Fibroblast of villous mesenchyme (primary cell): Measurements from ENCODE around the gene FBXL19. TPM values are rescaled to one million over a fixed set of nuclear protein-coding genes. Genes with fewer than 3 reads are reported as not detected.

Experiments
- DNase-seq: peaks from one replicate; pipeline ENCODE4 v3.0.0-alpha.2; 2010; ENCODE audit warnings: low read depth
- H3K4me3 ChIP-seq: 2 replicates; pipeline ENCODE4 v1.5.1; 2011; ENCODE audit warnings: low read depth, mild to moderate bottlenecking, low read length
- total RNA-seq: library from RNA; depleted of rRNA; stranded (reverse); fragments of >200 nt; gene quantifications from 2 replicates; pipeline ENCODE4 v1.2.3, GENCODE V29; 2012
- TF ChIP-seq, protein P1 (sequence below): IDR thresholded peaks from 2 replicates; pipeline ENCODE4 v1.5.1; 2012; ENCODE audit warnings: low read depth, mild to moderate bottlenecking, low read length; ENCODE audit not compliant: insufficient read depth

Gene FBXL19
- total RNA-seq, 1 donor, result 26.8 TPM

DNA sequence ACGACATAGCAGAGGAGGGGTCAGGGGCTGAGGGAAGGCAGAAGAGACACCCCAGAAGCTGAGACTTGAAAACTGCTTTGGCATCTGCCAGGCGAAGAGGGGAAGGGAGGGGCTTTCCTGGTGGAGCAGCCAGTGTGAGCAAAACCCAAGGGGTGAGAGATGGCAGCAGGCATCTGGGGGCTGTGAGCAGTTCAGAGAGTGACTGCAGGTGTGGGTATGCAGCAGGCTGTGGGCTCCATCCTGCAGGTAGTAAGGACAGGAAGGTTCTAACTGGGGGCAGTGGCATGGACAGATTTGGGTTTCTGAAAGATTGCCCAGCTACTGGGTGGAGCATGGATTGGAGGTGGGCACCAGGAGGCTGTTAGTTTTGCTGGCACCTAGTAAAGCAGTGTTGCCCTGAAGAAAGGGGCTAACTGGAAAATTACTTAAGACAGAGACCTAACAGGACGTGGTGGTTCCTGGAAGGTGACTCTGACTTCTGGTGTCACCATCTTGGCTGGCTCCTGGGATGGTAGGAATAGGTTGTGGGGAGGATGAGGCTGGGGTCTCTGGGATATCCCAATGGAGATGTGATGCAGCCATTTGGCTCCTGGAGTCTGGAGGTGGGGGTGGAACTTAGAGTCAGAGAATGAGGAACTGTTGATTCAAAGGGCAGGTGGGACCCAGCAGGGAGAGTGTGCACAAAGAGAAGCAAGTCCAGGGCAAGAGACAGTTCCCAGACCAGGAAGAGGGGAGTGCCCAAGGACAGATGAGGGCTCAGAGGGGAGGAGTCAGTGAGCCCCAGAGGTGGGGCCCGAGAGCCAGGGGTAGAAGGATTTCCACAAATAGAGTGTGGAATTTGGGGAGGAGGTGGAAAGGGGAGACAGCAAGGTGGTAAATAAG lies 40.7 kb upstream of the FBXL19 start:
- TF ChIP-seq, protein P1, sequence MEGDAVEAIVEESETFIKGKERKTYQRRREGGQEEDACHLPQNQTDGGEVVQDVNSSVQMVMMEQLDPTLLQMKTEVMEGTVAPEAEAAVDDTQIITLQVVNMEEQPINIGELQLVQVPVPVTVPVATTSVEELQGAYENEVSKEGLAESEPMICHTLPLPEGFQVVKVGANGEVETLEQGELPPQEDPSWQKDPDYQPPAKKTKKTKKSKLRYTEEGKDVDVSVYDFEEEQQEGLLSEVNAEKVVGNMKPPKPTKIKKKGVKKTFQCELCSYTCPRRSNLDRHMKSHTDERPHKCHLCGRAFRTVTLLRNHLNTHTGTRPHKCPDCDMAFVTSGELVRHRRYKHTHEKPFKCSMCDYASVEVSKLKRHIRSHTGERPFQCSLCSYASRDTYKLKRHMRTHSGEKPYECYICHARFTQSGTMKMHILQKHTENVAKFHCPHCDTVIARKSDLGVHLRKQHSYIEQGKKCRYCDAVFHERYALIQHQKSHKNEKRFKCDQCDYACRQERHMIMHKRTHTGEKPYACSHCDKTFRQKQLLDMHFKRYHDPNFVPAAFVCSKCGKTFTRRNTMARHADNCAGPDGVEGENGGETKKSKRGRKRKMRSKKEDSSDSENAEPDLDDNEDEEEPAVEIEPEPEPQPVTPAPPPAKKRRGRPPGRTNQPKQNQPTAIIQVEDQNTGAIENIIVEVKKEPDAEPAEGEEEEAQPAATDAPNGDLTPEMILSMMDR, result no peak
- DNase-seq, result no peak
- H3K4me3 ChIP-seq, result no peak overlapping the region

DNA sequence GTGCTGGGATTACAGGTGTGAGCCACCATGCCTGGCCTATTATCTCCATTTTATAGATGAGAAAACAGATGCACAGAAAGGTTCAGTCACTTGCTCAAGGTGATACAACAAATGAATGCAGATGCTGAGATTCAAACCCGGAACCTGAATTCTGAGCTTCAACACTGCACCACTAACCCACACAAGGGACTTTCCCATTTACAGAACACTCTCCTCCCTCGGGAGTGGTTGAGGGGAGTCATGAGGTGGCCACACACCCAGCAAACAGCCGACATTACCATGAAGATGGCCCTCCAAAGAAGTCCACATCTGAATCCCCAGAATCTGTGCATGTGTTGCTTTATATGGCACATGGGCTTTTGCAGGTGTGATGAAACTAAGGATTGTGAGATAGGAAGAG lies 38.6 kb upstream of the FBXL19 start:
- DNase-seq, result no peak
- H3K4me3 ChIP-seq, result no peak overlapping the region
- TF ChIP-seq, protein P1, result no peak

DNA sequence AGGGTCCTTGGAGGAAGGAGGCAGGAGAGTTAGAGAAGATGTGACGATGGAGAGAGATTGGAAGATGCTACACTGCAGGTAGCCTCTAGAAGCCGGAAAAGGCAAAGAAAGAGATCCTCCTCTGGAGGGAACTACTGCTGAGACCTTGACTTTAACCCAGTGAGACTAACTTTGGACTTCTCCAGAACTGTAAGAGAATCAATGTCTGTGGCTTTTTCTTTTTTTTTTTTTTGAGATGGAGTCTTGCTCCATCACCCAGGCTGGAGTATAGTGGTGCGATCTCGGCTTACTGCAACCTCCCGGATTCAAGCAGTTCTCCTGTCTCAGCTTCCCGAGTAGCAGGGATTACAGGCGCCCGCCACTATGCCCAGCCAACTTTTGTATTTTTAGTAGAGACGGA lies 38.2 kb upstream of the FBXL19 start:
- TF ChIP-seq, protein P1, result no peak
- H3K4me3 ChIP-seq, result no peak overlapping the region

DNA sequence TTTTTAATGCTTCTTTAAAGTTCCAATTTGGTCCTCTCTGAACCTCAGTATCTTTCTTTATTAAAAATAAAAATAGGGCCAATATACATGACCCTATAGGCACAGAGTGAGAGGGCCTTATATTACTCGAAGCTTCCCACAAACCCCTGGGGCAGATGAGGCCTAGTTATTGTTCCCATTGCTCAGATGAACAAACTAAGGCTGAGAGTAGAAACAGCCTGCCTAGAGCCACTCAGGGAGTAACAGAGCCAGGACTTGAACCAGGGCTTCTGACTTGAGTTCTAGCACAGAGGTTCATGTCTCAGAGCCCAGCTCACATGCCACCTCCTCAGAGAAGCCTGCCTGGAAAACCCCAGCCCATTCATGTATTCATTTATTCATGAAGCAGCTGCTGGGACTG lies 37.2 kb upstream of the FBXL19 start:
- no peak overlapping the region for H3K4me3 ChIP-seq
- TF ChIP-seq, protein P1, result no peak
- DNase-seq, result no peak

More for the DNA sequence above, 38.2 kb upstream of the FBXL19 start:
- no peak for DNase-seq

DNA sequence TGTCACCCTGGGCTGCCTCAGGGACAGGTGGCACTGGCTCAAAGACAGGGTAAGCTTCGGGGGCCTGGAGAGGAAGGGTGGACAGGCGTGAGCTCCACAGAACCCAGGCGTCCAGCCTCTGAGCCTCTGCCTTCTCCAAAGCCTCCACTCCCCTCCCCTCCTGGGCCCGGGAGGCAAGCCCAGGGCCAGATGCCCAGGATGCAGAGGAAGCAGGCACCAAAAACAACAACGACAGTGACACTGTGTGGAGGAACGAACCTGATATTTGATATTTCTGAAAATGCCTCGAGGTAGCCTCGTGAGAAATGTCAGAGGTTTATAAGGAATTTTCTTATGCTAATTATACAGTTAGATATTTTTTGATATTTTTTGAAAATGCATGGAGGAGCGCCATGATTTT lies 35.4 kb upstream of the FBXL19 start:
- TF ChIP-seq, protein P1, result no peak
- DNase-seq, result no peak
- no peak overlapping the region for H3K4me3 ChIP-seq

DNA sequence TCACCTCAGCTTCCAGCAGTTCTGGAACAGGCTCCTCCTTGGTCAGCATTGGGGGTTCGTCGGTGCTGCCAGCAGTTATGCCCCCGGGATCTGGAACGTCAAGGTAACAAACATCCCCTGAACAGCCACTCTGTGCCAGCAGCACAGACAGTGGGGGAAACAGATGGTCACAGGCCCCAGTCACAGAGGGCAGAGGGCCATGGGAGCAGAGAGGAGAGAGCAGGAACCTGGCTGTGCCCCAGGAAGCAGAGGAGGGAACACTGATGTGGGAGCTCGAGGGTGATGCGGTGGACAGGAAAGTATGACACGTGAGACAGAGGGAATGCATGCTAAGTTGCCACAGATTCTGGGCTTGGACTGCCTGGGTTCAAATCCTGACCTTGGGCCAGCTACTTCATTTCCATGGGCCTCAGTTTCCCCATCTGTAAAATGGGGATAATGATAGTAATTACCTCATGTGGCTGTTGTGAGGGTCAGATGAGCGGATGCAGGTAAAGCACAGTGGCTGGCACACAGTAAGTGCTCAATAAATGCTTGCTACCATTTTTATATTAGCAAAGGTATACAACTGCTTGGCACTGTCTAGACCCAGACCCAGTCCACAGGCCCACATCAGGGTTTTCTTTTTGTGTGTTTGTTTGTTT lies 34.4 kb upstream of the FBXL19 start:
- H3K4me3 ChIP-seq, result no peak overlapping the region

More for the DNA sequence above, 34.4 kb upstream of the FBXL19 start:
- TF ChIP-seq, protein P1, result no peak
- DNase-seq, result no peak
